Kidney (tissue), 14 donors: ENCODE results near the gene ARPP21. TPM values are rescaled to one million over a fixed set of nuclear protein-coding genes. Genes with fewer than 3 reads are reported as not detected.

Experiments used
- DNase-seq, 5 donors: peaks; one replicate each; pipeline ENCODE4 v3.0.0-alpha.2; 2013 to 2020
- FAIRE-seq: peaks from 2 replicates; lab custom pipeline; 2012; peaks lifted over from hg19 to GRCh38; lab: Jason Lieb, UNC
- H3K27ac ChIP-seq, 2 donors: one replicate each; pipeline ENCODE4 v1.7.0; 2013; ENCODE audit warnings: low read depth in 2 of 2, low read length in 2 of 2, inconsistent platforms in 1 of 2
- H3K27me3 ChIP-seq: one replicate; pipeline ENCODE4 v1.7.1; 2013; ENCODE audit warnings: low read length, inconsistent platforms; ENCODE audit not compliant: control insufficient read depth, insufficient read depth
- H3K36me3 ChIP-seq, 3 donors: one replicate each; pipeline versions ENCODE4 v1.7.0 to v1.7.1; 2013; ENCODE audit warnings: low read length in 3 of 3, control low read depth in 1 of 3, inconsistent platforms in 1 of 3; ENCODE audit not compliant: insufficient read depth in 3 of 3, control insufficient read depth in 2 of 3
- H3K4me1 ChIP-seq, 3 donors: one replicate each; pipeline versions ENCODE4 v1.7.0 to v1.7.1; 2013; ENCODE audit warnings: low read length in 3 of 3, inconsistent platforms in 1 of 3, low read depth in 1 of 3; ENCODE audit not compliant: control insufficient read depth in 2 of 3, insufficient read depth in 2 of 3
- H3K4me3 ChIP-seq, 3 donors: one replicate each; pipeline versions ENCODE4 v1.7.0 to v1.8.1; 2013; ENCODE audit warnings: low read length in 3 of 3, control low read depth in 1 of 3, inconsistent platforms in 1 of 3
- H3K9ac ChIP-seq, 3 donors: one replicate each; pipeline versions ENCODE4 v1.7.0 to v1.7.1; 2013; ENCODE audit warnings: low read length in 3 of 3, control low read depth in 1 of 3, inconsistent platforms in 1 of 3
- H3K9me3 ChIP-seq, 3 donors: one replicate each; pipeline versions ENCODE4 v1.7.0 to v1.7.1; 2013; ENCODE audit warnings: low read length in 3 of 3, control low read depth in 1 of 3, inconsistent platforms in 1 of 3; ENCODE audit not compliant: control insufficient read depth in 2 of 3, insufficient read depth in 1 of 3
- intact Hi-C: fragments of 100-400 bp; cut with DNase I; formaldehyde crosslinking; loops from one replicate; pipeline ENCODE4 v1.11.1; 2022
- polyA plus RNA-seq: library from polyadenylated mRNA; stranded (reverse); fragments of 350-450 nt; fragmentation: Illumina TruSeq; extraction: RNeasy Lipid Tissue Mini Kit (QIAGEN cat#74804); gene quantifications from one replicate; pipeline ENCODE4 v1.2.3, GENCODE V29; 2014; ENCODE audit warnings: low read depth, low replicate concordance; ENCODE audit not compliant: insufficient read depth
- total RNA-seq: library from RNA; stranded (reverse); fragmentation: NEBNext Ultra II Directional; extraction: Animal tissue kit (Norgen Biotek cat#: 25700); gene quantifications from one replicate; pipeline ENCODE4 v1.2.1, GENCODE V29; 2021
- TF ChIP-seq, protein P1 (sequence below): IDR thresholded peaks from 3 replicates; pipeline ENCODE4 v1.5.1; 2012; ENCODE audit warnings: mild to moderate bottlenecking, moderate library complexity, borderline replicate concordance; ENCODE audit not compliant: insufficient read depth; ENCODE audit errors: extremely low read depth
- donor health status: control.
- donor health status: control.
- donor health status: control.
- donor health status: control.
- donor health status: control.
- donor health status: DM: yes; HTN: yes; CAD: no.
- donor health status: Normal renal cell carcinoma (clear cell type).

Gene ARPP21
- total and polyA plus RNA-seq, 2 donors from 2014 or later: 0.11 to 0.44 TPM

DNA sequence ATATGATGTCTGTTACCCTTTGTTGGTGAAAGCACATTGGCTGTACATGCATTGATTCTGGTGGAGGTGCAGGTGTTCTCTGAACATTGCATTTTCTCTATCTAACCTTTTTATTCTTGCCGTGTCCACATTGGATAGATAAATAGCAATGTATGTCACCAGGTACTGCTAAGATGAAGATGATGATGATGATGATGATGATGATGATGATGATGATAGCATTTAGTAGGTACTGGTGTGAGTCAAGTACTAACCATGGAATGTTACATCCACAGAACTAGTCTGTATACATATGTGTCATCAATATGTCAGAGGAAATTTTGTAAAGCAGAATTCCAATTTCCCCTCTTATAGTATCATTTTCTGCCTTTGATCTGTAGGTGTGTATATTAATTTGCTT, 36.3 kb downstream of the ARPP21 start:
- TF ChIP-seq, protein P1, sequence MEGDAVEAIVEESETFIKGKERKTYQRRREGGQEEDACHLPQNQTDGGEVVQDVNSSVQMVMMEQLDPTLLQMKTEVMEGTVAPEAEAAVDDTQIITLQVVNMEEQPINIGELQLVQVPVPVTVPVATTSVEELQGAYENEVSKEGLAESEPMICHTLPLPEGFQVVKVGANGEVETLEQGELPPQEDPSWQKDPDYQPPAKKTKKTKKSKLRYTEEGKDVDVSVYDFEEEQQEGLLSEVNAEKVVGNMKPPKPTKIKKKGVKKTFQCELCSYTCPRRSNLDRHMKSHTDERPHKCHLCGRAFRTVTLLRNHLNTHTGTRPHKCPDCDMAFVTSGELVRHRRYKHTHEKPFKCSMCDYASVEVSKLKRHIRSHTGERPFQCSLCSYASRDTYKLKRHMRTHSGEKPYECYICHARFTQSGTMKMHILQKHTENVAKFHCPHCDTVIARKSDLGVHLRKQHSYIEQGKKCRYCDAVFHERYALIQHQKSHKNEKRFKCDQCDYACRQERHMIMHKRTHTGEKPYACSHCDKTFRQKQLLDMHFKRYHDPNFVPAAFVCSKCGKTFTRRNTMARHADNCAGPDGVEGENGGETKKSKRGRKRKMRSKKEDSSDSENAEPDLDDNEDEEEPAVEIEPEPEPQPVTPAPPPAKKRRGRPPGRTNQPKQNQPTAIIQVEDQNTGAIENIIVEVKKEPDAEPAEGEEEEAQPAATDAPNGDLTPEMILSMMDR: no peak
- no peak for FAIRE-seq
- Histone ChIP-seq H3K36me3 (no peaks in the 10 kb centered on the region), H3K4me1 (no peaks in the 10 kb centered on the region), H3K27me3 (no peaks in the 10 kb centered on the region), H3K9me3 (no peaks in the 10 kb centered on the region), H3K4me3 (no peak overlapping the region), H3K27ac (no peak overlapping the region), H3K9ac (no peak overlapping the region)
- no peak for DNase-seq
- intact Hi-C loops: no loop called here

DNA sequence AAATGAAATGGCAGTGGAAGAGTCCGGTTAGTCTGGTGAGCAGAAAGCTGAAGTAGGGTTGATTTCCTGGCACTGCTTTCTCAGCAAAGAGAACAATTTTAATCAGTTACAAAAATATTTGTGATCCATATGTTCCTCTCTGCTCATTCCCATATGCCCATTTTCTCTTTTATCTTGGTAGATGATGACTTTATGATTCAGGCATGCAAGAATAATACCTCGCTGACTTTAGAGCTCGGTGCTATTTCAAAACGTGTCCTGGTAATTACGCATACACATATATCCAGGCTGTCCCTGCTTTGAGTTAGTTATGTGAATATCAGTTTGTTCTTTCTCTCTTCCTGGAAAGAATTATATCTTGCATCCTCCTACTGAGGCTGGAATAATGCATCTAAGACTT, 38.5 kb downstream of the ARPP21 start:
- intact Hi-C loops: no loop called here
- no peak overlapping the region for H3K27ac ChIP-seq
- no peaks in the 10 kb centered on the region for H3K4me1 ChIP-seq
- H3K4me3 ChIP-seq: no peak overlapping the region
- TF ChIP-seq, protein P1: no peak
- no peaks in the 10 kb centered on the region for H3K9me3 ChIP-seq
- H3K9ac ChIP-seq: no peak overlapping the region
- H3K27me3 ChIP-seq: no peaks in the 10 kb centered on the region
- no peak for DNase-seq
- H3K36me3 ChIP-seq: no peaks in the 10 kb centered on the region
- no peak for FAIRE-seq

DNA sequence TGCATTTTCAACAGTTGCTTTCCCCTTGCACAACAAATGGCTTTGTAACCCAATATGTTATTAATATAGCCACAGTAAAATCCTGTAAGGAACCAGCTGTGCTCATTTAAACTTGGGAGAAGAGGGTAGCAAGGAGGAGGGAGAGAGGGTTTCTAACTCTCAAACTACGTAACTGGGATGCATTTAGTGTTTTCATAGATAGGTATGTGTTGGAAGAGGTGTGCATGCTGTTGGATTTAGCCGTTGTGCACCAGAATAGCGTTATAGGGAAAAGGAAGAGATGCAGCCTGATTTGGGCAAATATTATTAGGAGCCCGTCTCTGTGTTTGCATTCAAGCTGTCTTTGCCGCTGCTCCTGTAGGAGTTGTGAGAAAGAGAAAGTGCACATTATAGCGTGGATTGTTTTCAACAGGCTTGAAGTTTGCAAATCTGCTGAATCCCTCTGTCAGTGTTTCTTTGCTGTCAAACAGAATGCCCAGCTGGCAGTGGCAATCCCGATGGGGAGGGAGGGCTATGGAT, 39.4 kb downstream of the ARPP21 start:
- DNase-seq (no peak), FAIRE-seq (no peak)
- Histone ChIP-seq H3K9me3 (no peaks in the 10 kb centered on the region), H3K27ac (no peak overlapping the region), H3K9ac (no peak overlapping the region), H3K4me3 (no peak overlapping the region), H3K36me3 (no peaks in the 10 kb centered on the region), H3K27me3 (no peaks in the 10 kb centered on the region), H3K4me1 (no peaks in the 10 kb centered on the region)
- TF ChIP-seq, protein P1: no peak
- intact Hi-C loops: no loop called here
